ENCODE results near the gene FRMD1. TPM values are rescaled to one million over a fixed set of nuclear protein-coding genes. Genes with fewer than 3 reads are reported as not detected.

Gene FRMD1
- polyA plus RNA-seq, 1 experiment: not detected

DNA sequence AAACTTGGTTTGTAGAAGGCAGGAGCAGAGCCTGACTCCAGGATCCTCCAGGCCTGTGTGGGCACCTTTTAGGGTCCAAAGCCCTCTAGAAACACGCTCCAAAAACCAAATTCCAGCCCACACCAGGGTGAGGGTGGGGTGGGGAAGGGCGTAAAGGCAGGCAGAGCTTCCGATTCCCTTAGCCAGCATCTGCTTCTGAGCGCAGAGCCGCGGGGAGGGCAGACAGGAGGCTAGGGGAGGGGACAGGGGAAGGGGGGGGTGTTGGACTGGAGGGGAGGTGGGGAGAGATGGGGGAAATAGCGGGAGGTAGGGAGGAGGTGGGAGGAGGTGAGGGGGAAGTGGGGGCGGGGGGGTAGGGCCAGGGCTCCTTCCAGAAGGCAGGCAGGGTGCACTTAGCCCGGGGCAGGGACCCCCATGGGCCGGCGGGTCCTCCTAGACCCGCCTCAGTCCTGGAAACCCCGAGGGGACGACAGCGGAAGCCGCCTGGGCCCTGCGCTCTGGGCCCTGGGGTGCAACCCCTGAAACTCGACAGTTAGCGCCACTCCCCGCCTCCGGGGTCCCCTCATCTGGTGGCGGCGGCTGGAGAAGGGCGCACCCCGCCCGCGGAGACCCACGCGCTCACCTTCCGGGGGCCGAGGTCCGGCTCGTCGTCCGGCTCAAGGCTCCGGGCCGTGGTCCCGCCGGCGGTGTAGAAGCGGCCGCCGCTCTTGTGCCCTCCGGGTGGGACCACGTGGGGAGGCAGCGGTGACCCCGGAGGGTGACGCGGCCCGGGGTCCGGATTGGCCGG is 22.0 kb upstream of the FRMD1 start:
- Histone ChIP-seq H3K4me3 (ENCODE audit: low read depth, low read length) (no peak overlapping the region), H3K27me3 (ENCODE audit: control insufficient read depth, insufficient read depth, low read length) (peaks cover 14% of the 10 kb centered on the region), H3K36me3 (ENCODE audit: control insufficient read depth, insufficient read depth, low read length) (no peaks in the 10 kb centered on the region)
- ChIA-PET CTCF (no interaction called here), POLR2A (no interaction called here)
- TF ChIP-seq, protein P1, sequence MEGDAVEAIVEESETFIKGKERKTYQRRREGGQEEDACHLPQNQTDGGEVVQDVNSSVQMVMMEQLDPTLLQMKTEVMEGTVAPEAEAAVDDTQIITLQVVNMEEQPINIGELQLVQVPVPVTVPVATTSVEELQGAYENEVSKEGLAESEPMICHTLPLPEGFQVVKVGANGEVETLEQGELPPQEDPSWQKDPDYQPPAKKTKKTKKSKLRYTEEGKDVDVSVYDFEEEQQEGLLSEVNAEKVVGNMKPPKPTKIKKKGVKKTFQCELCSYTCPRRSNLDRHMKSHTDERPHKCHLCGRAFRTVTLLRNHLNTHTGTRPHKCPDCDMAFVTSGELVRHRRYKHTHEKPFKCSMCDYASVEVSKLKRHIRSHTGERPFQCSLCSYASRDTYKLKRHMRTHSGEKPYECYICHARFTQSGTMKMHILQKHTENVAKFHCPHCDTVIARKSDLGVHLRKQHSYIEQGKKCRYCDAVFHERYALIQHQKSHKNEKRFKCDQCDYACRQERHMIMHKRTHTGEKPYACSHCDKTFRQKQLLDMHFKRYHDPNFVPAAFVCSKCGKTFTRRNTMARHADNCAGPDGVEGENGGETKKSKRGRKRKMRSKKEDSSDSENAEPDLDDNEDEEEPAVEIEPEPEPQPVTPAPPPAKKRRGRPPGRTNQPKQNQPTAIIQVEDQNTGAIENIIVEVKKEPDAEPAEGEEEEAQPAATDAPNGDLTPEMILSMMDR (IDR thresholded peaks at IDR 0.05; ENCODE audit: insufficient read depth, low read depth, low read length): no peak
- DNase-seq (ENCODE audit: low read depth): no peak

DNA sequence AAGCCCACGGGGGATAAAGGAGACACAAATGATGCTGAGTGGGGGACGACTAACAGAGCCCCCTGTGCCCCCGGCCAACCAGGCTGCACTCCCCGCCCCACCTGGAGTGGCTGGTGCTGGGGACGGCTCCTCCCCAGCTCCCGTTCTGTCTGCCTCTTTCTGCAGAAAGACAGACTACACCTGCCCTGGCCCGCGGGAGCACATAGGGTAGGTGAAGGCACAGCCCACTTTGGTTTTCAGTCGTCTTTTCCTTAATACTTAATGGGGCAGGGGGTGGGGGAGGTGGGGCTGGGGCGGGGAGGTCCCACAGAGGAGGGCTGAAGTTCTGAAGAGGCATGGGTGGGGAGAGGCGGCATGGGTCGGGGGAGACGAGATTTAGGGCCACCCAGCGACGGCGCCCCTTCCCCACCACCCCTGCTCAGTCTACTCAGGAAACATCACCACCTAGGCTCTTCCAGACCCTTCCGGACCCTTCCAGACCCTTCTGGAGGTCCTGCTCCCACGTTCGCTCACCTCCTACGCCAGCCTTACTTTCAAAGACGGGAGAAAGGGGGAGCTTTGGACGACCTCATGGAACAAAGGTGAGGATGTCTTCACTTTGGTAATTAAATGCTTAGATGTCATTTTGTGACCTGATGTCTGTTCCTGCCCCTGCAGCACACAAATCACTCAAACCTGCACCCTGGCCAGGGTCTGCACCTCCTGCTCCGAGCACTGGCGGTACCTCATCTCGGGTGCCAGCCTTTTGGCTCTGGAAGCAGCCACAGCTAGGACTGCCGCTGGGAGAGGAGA is 21.2 kb upstream of the FRMD1 start:
- no peak overlapping the region for H3K4me3 ChIP-seq (ENCODE audit: low read depth, low read length)
- DNase-seq (ENCODE audit: low read depth): no peak
- POLR2A ChIA-PET: no interaction called here
- CTCF ChIA-PET: no interaction called here
- H3K27me3 ChIP-seq (ENCODE audit: control insufficient read depth, insufficient read depth, low read length): peaks cover 14% of the 10 kb centered on the region
- TF ChIP-seq, protein P1 (IDR thresholded peaks at IDR 0.05; ENCODE audit: insufficient read depth, low read depth, low read length): no peak
- H3K36me3 ChIP-seq (ENCODE audit: control insufficient read depth, insufficient read depth, low read length): no peaks in the 10 kb centered on the region

DNA sequence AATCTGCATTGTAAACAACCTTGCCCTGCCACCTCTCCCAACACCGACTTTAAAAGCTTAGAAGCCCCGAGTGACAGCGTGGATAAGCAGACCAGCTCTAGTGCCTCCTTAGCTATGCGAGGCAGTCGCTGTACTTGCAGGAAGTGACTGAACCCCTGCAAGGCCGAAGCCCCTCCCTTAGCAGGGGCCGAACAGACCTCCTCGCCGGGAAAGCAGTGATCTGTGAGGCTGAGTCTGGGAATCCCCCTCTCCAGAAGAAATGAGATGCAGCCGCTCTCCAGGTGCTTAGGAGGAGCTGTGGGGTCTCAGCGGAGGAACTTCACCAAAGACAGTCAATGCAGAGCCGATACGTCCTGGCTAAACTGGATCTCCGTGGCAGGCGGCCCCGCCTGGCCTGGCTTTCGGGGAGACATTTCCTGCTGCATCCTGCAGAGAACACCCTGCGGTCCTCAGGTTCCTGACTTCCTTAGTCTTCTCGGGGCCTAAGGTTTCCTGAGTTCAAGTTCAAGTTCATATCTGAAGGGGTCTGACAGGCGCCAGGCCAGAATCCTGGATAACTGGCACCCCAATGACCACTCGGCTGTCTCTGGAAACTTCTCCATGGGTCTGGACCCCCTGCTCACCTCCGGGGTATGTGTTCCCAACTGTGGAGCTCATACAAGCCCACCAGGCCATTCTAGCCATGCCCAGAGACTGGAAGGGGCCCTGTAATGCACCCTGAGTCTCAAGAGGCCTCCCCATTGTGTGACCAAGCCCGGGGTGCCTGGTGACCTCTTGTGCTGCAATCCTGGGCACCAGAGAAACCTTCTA is 20.4 kb upstream of the FRMD1 start:
- Histone ChIP-seq H3K27me3 (ENCODE audit: control insufficient read depth, insufficient read depth, low read length) (peaks cover 14% of the 10 kb centered on the region), H3K4me3 (ENCODE audit: low read depth, low read length) (no peak overlapping the region), H3K36me3 (ENCODE audit: control insufficient read depth, insufficient read depth, low read length) (no peaks in the 10 kb centered on the region)
- no peak for DNase-seq (ENCODE audit: low read depth)
- TF ChIP-seq, protein P1 (IDR thresholded peaks at IDR 0.05; ENCODE audit: insufficient read depth, low read depth, low read length): no peak
- ChIA-PET CTCF (no interaction called here), POLR2A (no interaction called here)

DNA sequence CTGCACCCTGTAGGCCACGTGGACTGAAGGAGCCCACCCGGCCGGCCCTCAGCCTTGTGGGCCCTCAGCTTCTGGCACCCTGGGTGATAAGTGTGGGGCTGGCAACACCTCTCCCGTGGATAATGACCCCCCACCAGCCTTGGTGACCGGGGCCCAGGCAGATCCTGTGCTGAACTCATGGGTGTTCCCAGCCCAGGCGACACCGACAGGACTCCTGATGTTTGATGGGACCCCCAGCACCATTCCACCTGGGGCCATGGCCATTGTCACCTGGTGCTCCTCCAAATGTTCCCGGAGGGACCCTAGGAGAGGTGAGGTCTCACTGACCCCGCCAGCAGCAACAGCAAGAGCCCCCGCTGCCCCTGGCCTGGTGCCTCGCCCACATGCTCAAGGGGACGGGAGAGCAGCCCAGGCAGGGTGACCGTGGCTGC is 19.4 kb upstream of the FRMD1 start:
- H3K27me3 ChIP-seq (ENCODE audit: control insufficient read depth, insufficient read depth, low read length): peaks cover 14% of the 10 kb centered on the region
- ChIA-PET POLR2A (no interaction called here), CTCF (no interaction called here)
- TF ChIP-seq, protein P1 (IDR thresholded peaks at IDR 0.05; ENCODE audit: insufficient read depth, low read depth, low read length): no peak
- H3K4me3 ChIP-seq (ENCODE audit: low read depth, low read length): no peak overlapping the region
- DNase-seq (ENCODE audit: low read depth): no peak
- H3K36me3 ChIP-seq (ENCODE audit: control insufficient read depth, insufficient read depth, low read length): no peaks in the 10 kb centered on the region

Measured in BJ (cell line).